HG03469 (cell line): ENCODE measurements around the gene MTHFD2.
"Not testable (repeated sequence)": the region's sequence is repeated elsewhere in the genome, so short reads cannot be mapped to it uniquely, and the experiment has no call there.

Experiments
- ATAC-seq: cut with Tn5 transposase; IDR thresholded peaks from one replicate; pipeline ENCODE4 v1.9.1; 2021; ENCODE audit warnings: mild to moderate bottlenecking, moderate library complexity, moderate number of reproducible peaks; ENCODE audit not compliant: unreplicated experiment

Gene MTHFD2

GRCh38 chr2:74226648-74227213, 28.3 kb downstream of the MTHFD2 start:
- ATAC-seq, result no peak

GRCh38 chr2:74227646-74228045, 29.2 kb downstream of the MTHFD2 start:
- ATAC-seq, result no peak

GRCh38 chr2:74228772-74229171, 30.4 kb downstream of the MTHFD2 start:
- ATAC-seq, result no peak

- ATAC-seq, result not testable (repeated sequence)
Observed at GRCh38 chr2:74229865-74230264, 31.4 kb downstream of the MTHFD2 start.

GRCh38 chr2:74232426-74232825, 34.0 kb downstream of the MTHFD2 start:
- ATAC-seq, result no peak

- ATAC-seq, result no peak
Observed at GRCh38 chr2:74233648-74234047, 35.2 kb downstream of the MTHFD2 start.

- no peak for ATAC-seq
Observed at GRCh38 chr2:74235041-74235440, 36.6 kb downstream of the MTHFD2 start.

GRCh38 chr2:74238879-74239278, 40.5 kb downstream of the MTHFD2 start:
- no peak for ATAC-seq

- ATAC-seq, result no peak
Observed at GRCh38 chr2:74239346-74239745, 40.9 kb downstream of the MTHFD2 start.

- ATAC-seq, result no peak
Observed at GRCh38 chr2:74242354-74243071, 44.1 kb downstream of the MTHFD2 start.

- ATAC-seq, result no peak
Observed at GRCh38 chr2:74244286-74244685, 45.9 kb downstream of the MTHFD2 start.

- ATAC-seq, result no peak
Observed at GRCh38 chr2:74246496-74247195, 48.2 kb downstream of the MTHFD2 start.

GRCh38 chr2:74249406-74250122, 51.1 kb downstream of the MTHFD2 start:
- ATAC-seq, result no peak

- no peak for ATAC-seq
Observed at GRCh38 chr2:74250189-74250631, 51.8 kb downstream of the MTHFD2 start.

GRCh38 chr2:74252036-74252435, 53.6 kb downstream of the MTHFD2 start:
- ATAC-seq, result no peak

GRCh38 chr2:74252862-74253261, 54.4 kb downstream of the MTHFD2 start:
- no peak for ATAC-seq

- no peak for ATAC-seq
Observed at GRCh38 chr2:74253306-74253970, 55.0 kb downstream of the MTHFD2 start.

GRCh38 chr2:74253971-74254310, 55.5 kb downstream of the MTHFD2 start:
- ATAC-seq, result no peak

- no peak for ATAC-seq
Observed at GRCh38 chr2:74255660-74256213, 57.3 kb downstream of the MTHFD2 start.

GRCh38 chr2:74259191-74259590, 60.8 kb downstream of the MTHFD2 start:
- ATAC-seq, result no peak

- ATAC-seq, result no peak
Observed at GRCh38 chr2:74259733-74260132, 61.3 kb downstream of the MTHFD2 start.
